Right lobe of liver (tissue), 4 donors: ENCODE results near the gene TSPAN31.

Experiments used
- CTCF ChIP-seq, 4 donors: fragments of 200-600 bp in 3 of 4; fragments of 450-650 bp in 1 of 4; IDR thresholded peaks; one replicate each; pipeline versions ENCODE4 v1.5.1 to v1.8.0; 2016 to 2022; ENCODE audit warnings: antibody characterized with exemption in 4 of 4, mild to moderate bottlenecking in 2 of 4
- POLR2A ChIP-seq: fragments of 450-650 bp; IDR thresholded peaks from one replicate; pipeline ENCODE4 v1.6.1; 2017; ENCODE audit warnings: antibody characterized with exemption, mild to moderate bottlenecking
- donor health status: DM: no; HTN: no; CAD: no.
- donor health status: DM: no; HTN: no; CAD: no.
- donor health status: DM: no; HTN: yes; CAD: no.

DNA sequence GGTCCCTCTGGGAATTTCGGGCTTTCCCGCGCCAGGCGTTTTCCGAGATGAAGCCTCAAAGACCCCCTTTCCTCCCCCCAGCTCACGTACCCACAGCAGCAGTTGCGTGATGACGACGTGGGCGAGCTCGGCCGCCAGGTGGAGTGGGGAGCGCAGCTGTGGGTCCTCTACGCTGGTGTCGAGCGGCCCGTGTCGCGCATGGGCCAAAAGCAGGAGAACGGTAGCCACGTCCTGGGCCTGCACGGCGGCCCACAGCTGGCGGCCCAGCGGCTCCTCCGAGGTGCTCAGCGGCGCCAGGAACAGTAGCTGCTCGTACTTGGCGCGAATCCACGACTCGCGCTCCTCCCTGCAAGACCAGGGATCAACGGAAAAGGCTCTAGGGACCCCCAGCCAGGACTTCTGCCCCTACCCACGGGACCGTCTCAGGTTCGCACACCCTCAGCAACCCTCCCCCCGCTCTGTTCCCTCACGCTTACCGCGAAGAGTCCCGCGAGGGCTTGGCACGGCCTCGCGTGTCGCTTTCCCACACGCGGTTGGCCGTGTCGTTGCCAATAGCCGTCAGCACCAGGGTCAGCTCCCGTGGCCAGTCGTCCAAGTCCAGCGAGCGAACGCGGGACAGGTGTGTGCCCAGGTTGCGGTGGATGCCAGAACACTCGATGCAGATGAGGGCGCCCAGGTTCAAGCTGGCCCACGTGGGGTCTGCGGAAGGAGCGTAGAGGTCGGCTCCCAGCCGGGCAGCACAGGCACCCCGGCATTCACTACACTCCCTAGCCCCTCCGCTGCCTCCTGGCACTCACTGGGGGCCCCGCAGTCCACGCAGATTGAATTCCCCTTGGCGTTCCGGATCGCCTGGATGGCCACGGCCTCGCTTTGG is 17.7 kb upstream of the TSPAN31 start:
- TF ChIP-seq POLR2A, result no peak
- peak in 1 of 4 donors; percentile 12 for TF ChIP-seq CTCF (IDR thresholded peaks at IDR 0.05)
